Right kidney (tissue), 9 donors: ENCODE results near the gene IGSF3.

Experiments
- DNase-seq: peaks from one replicate; pipeline ENCODE4 v3.0.0-alpha.2; 2016
- long read RNA-seq, 8 donors: transcript quantifications; one replicate each; lab custom pipeline, GENCODE V29; 2026

The IGSF3 gene
- long read RNA-seq, donor 1: 0 reads
- long read RNA-seq, donor 2: 0 reads
- long read RNA-seq, donor 3: 0 reads
- long read RNA-seq, donor 4, partial matches to known transcripts: 9 of 9 reads
- long read RNA-seq, donor 4, other reads (novel, unspliced or antisense): 0 of 9 reads
- long read RNA-seq, donor 5, full-length matches to known transcripts: 1 of 1 reads
- long read RNA-seq, donor 5, partial matches to known transcripts: 0 of 1 reads
- long read RNA-seq, donor 5, other reads (novel, unspliced or antisense): 0 of 1 reads
- long read RNA-seq, donor 6, full-length matches to known transcripts: 2 of 9 reads
- long read RNA-seq, donor 6, partial matches to known transcripts: 7 of 9 reads
- long read RNA-seq, donor 6, other reads (novel, unspliced or antisense): 0 of 9 reads
- long read RNA-seq, donor 7, partial matches to known transcripts: 15 of 15 reads
- long read RNA-seq, donor 7, other reads (novel, unspliced or antisense): 0 of 15 reads
- long read RNA-seq, donor 8, full-length matches to known transcripts: 1 of 9 reads
- long read RNA-seq, donor 8, partial matches to known transcripts: 8 of 9 reads
- long read RNA-seq, donor 8, other reads (novel, unspliced or antisense): 0 of 9 reads

GRCh38 chr1:116667575-116668105 is at the start of gene IGSF3:
IGSF3 (minus strand) TSS chr1:116667733; CDS start chr1:116666326, 1,407 bp downstream.
- peak; percentile 74 for DNase-seq

DNA sequence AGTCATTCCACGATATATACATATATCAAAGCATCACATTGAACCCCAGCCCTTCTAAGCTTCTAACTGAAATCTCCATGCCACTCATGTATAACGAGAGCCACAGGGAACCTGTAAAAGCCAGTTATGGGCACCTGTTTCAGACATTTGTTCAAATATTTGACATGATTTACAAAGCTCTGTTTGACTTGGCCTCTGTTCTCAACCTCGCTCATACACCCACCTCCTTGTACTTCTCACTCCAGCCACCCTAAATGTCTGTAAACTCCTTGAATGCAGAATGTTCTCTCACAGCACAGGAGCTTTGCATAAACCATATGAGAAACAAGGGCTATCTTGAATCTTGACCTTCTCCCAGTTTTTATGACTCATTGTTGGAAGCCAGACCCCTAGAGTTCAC is 49.8 kb upstream of the IGSF3 start:
- DNase-seq: no peak

DNA sequence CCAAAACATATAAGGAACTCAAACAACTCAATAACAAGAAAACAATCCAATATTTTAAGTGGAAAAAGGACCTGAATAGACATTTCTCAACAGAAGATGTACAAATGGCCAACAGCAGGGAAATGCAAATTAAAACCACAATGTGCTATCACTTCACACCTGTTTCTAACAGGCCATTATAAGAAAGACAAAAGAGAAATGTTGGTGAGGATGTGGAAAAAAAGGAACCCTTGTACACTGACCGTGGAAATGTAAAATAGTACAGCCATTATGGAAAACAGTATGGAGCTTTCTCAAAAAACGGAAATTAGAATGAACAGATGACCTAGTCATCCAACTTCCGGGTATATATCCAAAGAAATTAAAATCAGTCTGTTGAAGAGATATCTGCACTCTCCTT is 48.9 kb upstream of the IGSF3 start:
- DNase-seq: no peak

DNA sequence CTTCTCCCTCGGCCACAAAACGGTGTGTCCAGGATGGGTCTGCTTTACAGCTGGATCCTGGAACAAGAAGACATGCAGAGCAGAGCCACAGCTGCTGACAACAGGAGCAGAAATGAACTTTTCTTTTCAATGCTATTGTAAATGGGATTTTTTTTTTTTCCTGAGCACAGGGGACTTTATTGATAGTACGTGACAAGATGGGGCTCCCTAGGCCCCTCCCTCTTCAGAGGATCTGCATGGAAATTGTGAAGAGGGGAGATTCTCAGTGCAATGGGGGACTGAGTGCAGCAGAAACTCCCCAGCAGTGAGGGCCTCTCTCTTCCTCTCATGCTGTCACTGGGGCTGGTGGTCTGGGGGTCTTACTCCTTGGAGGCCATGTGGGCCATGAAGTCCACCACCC is 45.9 kb upstream of the IGSF3 start:
- no peak for DNase-seq

DNA sequence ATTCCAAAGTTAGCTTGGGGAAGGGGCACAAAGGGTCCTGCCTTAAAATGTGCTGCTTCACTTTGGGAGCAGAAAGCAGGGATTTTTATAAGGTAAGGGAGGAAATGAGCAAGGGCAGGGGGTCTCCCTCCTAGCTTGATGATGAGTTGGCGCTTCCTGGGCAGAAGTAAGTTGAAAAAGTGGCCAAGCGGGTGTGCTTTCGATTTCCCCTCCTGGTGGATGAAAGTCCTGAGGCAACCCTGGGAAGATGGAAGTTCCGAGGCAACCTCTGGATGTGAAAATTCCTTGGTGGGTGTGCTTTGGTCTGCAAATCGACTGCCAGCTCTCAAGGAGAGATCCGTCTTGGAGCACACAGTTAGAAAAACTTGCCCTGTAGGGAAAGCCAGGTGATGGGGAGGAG is 45.0 kb upstream of the IGSF3 start:
- no peak for DNase-seq

- DNase-seq: no peak
These were observed 43.8 kb upstream of the IGSF3 start for GRCh38 chr1:116711263-116711840.

- DNase-seq: no peak
These were observed 43.1 kb upstream of the IGSF3 start for GRCh38 chr1:116710420-116711262.

DNA sequence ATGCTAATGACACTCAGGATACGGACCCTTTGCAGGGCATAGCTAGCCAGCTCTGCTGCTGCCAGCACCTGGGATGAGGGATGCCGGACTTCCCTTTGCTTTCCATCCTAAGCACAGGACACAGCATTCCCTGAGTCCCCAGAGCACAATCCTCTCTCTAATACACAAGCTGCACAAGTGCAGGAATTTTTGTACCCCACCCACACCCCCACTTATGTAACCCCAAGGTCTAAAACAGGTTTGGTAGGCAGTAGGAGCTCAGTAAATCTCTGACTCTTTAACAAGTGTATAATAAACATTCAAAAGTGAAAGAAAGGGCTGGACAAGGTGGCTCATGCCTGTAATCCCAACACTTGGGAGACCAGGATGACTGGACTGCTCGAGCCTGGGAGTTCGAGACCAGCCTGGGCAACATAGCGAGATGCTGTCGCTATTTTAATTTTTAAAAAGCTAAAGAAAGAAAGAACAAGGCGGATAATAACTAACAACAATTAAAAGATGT is 42.2 kb upstream of the IGSF3 start:
- no peak for DNase-seq

DNA sequence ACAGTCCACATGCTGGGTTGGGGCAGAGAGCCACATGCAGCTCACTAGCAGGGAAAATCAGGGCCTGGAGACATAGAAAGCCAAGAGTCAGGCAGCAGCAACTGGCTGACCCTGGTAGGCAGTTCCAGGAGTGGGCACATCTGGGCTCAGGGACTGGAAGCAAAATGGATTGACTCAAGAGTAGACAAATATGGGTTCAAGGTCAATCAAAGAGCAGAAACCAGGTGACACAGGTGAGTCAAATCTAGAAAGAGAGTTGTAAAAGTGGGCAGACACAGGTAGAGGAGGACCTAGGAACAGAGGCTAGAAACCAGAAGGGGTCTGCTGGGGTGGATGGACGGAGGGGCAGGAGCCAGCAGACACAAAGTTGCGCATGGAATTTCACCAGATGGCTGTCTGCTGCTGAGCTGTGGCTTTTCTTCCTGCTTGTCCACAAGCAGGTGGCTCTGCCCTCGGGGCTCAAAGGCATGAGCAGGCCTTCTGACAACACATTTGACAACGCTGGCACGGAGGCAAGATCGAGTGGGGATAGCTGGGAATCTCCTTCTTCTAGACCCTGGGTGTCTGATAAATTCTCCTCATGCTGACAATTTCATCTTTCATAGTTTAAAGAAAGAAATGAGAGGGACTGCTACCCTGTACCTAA is 40.8 kb upstream of the IGSF3 start:
- no peak for DNase-seq

DNA sequence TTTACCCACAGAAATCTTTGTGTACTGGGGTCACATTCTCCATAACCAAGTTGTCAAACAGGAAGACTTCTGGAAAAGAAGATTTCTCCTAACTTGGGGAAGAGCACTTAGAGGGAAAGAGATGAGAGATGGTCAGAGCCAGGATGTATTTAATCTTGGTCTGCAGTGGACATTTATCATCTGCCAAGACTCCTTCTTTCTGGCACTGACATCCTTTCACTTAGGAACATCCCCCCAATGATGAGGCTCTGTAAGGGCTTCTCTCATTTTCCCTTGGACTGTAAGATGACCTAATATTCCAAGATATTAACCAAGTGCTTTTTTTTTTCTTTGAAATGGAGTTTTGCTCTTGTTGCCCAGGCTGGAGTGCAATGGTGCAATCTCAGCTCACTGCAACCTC is 39.3 kb upstream of the IGSF3 start:
- no peak for DNase-seq

- no peak for DNase-seq
These were observed 38.6 kb upstream of the IGSF3 start for GRCh38 chr1:116706123-116706522.

DNA sequence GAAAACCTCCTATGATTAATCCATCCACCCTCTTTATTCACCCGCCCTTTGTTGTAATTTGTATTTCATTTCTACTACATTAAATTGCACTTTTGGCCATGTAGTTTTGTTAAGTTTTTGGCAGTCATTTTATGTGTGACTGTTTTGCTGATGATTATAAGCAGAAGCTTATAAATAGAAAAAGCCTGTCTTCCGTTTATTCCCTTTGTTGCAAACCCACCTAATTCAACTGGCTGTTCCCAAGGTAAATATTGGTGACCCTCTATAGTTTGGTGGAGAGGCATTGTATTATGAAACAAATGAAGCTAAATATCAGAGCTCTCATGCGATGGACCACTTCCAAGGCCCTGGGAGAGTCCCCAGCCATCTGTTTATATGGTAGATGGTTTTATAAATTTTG is 36.7 kb upstream of the IGSF3 start:
- DNase-seq: no peak

DNA sequence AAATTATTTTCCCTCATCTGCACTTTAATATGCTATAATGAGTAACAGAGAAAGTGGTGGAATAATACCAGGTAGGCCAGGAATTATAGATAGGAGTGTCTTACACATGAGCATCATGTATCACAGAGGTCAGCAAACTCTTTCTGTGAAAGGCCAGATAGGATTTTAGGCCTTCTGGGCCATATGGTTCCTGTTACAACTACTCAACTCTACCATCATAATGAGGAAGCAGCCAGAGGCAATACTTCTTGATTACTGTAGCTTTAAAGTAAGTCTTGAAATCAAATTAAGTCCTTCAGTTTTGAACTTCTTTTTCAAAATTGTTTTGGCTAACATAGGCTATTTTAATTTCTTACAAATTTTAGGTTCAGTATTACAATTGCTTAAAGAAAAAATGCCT is 32.1 kb upstream of the IGSF3 start:
- DNase-seq: no peak

DNA sequence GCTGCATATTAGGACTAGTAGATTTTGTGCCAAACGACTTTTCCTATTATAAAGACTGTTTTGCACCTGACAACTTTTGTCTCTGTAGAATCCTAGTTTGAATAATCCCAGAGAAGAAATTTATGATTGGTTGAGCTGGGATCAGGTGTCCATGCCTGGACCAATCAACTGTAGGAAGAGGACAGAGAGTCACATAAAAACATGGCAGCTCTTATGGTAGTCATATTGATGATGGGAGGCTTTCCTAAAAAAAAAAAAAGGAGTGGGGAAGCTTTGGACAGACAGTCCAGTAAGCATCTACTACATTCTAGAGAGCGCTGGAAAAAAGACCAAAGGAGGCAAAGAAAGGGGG is 30.7 kb upstream of the IGSF3 start:
- DNase-seq: no peak

- no peak for DNase-seq
These were observed 30.2 kb upstream of the IGSF3 start for GRCh38 chr1:116697548-116698243.

GRCh38 chr1:116694524-116694923 is 27.0 kb upstream of the IGSF3 start:
- no peak for DNase-seq

DNA sequence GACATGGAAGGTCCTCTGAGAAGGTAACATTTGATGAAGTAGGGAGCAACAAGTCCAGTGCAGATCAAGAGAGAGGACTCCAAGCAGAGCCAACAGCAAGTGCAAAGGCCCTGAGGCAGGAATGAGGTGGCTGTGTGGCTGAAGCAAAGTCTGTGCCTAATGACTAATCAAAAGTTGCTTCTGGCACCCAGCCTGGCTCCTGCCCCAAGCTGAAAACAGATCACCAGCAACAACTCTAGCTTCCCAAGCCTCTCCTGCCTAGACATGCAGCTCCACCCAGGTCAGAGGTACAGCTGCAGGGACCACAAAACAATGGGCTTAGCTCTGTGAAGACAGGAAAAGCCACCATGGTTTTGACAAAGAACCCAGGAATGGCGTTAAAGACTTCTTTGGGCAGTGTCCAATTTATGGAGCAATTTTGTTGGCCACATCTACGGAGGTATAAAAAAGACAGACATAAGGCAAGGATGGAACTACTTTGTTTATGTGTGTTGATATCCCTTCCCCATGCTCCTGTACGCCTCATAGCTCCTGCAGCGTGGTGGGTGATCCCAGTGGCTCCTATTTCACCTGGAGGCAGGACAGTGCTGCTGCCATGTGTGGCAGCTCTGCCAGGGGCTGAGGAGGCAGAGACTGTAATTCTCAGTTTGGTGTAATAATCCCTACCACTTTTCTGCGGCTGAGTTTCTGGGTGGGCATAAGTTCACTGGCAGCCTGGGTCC is 26.4 kb upstream of the IGSF3 start:
- DNase-seq: no peak

DNA sequence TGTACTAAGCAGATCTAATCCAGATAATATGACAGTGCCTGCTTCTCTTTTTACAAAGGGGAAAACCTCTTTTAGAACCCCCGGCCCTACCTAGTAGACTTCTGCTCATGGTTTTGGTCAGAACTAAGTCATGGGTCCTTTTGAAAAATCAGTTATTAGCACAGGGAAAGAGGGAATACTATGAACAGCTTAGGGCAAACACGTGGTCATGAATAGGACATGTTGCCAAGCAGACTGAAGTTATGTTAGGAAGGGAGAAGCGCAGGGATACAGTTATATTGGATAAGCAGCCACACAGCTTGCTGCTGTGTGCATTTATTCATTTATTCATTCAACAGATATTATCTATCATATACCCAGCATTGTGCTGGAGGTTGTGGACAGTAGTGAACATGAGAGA is 25.3 kb upstream of the IGSF3 start:
- no peak for DNase-seq

DNA sequence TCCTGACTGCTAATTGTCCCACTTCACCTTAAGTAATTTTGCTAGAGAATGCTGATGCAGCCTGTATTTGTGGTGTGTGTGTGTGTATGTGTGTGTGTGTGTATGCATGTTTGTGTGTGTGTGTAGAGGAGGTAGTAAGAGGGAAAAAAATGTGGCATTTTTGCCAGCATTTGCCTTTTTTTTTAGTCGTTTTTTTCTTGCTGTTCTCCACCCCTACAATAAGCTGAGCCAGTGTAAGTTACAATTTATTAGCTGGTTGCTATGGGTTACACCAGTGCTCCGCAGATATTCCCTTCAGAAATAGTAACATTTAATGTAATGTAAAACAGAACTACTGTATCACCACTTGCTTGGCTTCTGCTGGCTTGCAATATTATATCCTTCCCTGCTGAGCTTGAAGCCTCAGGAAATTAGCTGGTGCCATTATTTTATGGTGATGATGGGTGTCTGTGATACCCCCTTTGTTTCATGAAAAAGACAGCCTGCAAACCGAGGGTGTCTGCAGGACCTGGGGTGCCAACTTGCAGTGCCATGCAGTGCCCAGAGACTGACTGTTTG is 23.4 kb upstream of the IGSF3 start:
- no peak for DNase-seq

GRCh38 chr1:116690396-116690848 is 22.9 kb upstream of the IGSF3 start:
- no peak for DNase-seq
